ENCODE data around the gene REELD1. TPM values are rescaled to one million over a fixed set of nuclear protein-coding genes. Genes with fewer than 3 reads are reported as not detected.

Gene REELD1
- under 1 TPM; 0.16 to 0.20 TPM for polyA plus RNA-seq

DNA sequence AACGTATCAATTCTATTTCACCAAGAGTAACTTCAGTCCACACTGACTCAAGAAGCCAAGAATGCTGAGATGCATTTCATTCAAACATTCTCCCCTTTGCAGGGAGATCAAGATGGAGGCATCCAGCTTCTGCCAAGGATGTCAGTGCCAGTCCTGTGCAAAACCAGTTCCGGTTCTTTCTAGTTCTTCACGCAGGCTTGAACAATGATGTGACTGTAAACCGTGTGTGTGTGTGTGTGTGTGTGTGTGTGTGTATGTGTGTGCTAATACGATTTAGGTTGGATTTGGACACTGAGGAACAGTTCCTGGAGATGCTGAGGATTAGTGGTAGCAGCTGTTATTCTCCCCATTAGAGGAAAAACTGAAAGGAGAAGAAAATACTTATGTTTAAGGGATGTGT is at the start of gene REELD1:
REELD1 (plus strand) TSS at position 301 of the 400 bp plus-strand sequence. CDS start 2,415 bp downstream, outside the sequence.
- Histone ChIP-seq H3K27ac (ENCODE audit: low read depth in 2 of 2, low read length in 1 of 2) (no peak within 1 kb of the TSS), H3K9me3 (ENCODE audit: control insufficient read depth in 2 of 2, insufficient read depth in 1 of 2, low read depth in 1 of 2, low read length in 1 of 2) (no peaks in the 10 kb centered on the region), H3K27me3 (ENCODE audit: control insufficient read depth in 1 of 2, insufficient read depth in 2 of 2, low read length in 2 of 2) (no peaks in the 10 kb centered on the region), H3K4me1 (ENCODE audit: control insufficient read depth in 2 of 2, insufficient read depth in 2 of 2, low read length in 1 of 2) (no peaks in the 10 kb centered on the region), H3K4me3 (ENCODE audit: low read depth in 1 of 2, low read length in 2 of 2) (no peak within 1 kb of the TSS), H3K36me3 (ENCODE audit: control insufficient read depth in 2 of 2, insufficient read depth in 2 of 2, low read length in 1 of 2) (no peaks in the 10 kb centered on the region)
- WGBS, 2 donors, result 80 to 81% methylated on average over 5 of the region's 5 CpGs

DNA sequence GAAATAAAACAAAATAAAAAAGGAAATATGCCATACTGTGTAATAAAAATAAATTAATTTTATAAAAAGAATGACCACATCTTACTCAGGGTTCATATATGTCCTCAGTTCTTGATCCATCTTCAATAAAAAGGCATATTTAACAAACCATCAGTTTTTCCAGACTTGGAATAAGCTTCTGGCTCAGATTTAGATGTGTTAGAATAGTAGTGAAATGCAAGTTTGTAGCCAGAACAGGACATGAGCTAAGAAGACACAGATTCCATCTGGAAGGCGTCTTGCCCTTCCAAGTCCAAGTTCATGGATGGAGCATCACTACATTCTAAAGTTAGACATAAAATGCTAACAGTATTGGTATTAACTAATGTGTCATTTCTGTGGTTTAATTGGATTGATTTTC is 49.1 kb upstream of the REELD1 start:
- Histone ChIP-seq H3K4me3 (ENCODE audit: low read depth in 1 of 2, low read length in 2 of 2) (no peak overlapping the region), H3K27ac (ENCODE audit: low read depth in 2 of 2, low read length in 1 of 2) (no peak overlapping the region), H3K27me3 (ENCODE audit: control insufficient read depth in 1 of 2, insufficient read depth in 2 of 2, low read length in 2 of 2) (no peaks in the 10 kb centered on the region), H3K4me1 (ENCODE audit: control insufficient read depth in 2 of 2, insufficient read depth in 2 of 2, low read length in 1 of 2) (no peaks in the 10 kb centered on the region), H3K9me3 (ENCODE audit: control insufficient read depth in 2 of 2, insufficient read depth in 1 of 2, low read depth in 1 of 2, low read length in 1 of 2) (no peaks in the 10 kb centered on the region), H3K36me3 (ENCODE audit: control insufficient read depth in 2 of 2, insufficient read depth in 2 of 2, low read length in 1 of 2) (no peaks in the 10 kb centered on the region)
- WGBS, 2 donors, result 58 to 77% methylated on average over 1 of the region's 1 CpG

DNA sequence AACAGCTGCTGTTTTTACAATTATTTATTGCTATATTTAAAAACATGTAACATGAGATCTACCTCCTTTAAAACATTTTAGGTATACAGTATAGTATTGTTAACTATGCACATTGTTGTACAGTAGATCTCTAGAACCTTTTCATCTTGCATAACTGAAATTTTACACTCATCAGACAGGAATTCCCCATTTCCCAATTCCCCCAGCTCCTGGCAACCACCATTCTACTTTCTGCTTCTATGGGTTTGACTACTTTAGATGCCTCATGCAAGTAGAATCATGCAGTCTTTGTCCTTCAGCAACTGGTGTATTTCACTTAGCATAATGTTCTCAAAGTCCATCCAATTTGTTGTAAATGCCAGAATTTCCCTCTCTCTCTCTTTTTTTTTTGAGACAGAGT is 48.5 kb upstream of the REELD1 start:
- H3K36me3 ChIP-seq (ENCODE audit: control insufficient read depth in 2 of 2, insufficient read depth in 2 of 2, low read length in 1 of 2), result no peaks in the 10 kb centered on the region
- no peak overlapping the region for H3K4me3 ChIP-seq (ENCODE audit: low read depth in 1 of 2, low read length in 2 of 2)
- H3K27me3 ChIP-seq (ENCODE audit: control insufficient read depth in 1 of 2, insufficient read depth in 2 of 2, low read length in 2 of 2), result no peaks in the 10 kb centered on the region
- H3K9me3 ChIP-seq (ENCODE audit: control insufficient read depth in 2 of 2, insufficient read depth in 1 of 2, low read depth in 1 of 2, low read length in 1 of 2), result no peaks in the 10 kb centered on the region
- H3K4me1 ChIP-seq (ENCODE audit: control insufficient read depth in 2 of 2, insufficient read depth in 2 of 2, low read length in 1 of 2), result no peaks in the 10 kb centered on the region
- no peak overlapping the region for H3K27ac ChIP-seq (ENCODE audit: low read depth in 2 of 2, low read length in 1 of 2)

DNA sequence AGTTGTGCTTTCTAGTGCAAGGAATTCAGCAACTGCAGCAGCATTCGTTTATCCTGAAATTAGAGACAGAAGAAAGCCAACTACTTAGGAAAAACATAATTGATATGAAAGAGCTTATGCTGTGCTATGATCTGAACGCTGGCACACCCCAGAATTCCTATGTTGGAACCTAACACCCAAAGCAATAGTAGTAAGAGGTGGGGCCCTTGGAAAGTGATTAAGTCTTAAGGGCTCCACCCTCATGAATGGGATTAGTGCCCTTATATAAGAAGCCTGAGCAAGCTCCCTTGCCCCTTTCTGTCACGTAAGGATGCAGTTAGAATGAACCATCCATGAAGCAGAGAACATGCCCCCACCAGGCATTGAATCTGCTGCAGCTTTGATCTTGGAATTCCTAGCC is 44.2 kb upstream of the REELD1 start:
- Histone ChIP-seq H3K4me3 (ENCODE audit: low read depth in 1 of 2, low read length in 2 of 2) (no peak overlapping the region), H3K4me1 (ENCODE audit: control insufficient read depth in 2 of 2, insufficient read depth in 2 of 2, low read length in 1 of 2) (no peaks in the 10 kb centered on the region), H3K36me3 (ENCODE audit: control insufficient read depth in 2 of 2, insufficient read depth in 2 of 2, low read length in 1 of 2) (no peaks in the 10 kb centered on the region), H3K27ac (ENCODE audit: low read depth in 2 of 2, low read length in 1 of 2) (no peak overlapping the region), H3K9me3 (ENCODE audit: control insufficient read depth in 2 of 2, insufficient read depth in 1 of 2, low read depth in 1 of 2, low read length in 1 of 2) (no peaks in the 10 kb centered on the region), H3K27me3 (ENCODE audit: control insufficient read depth in 1 of 2, insufficient read depth in 2 of 2, low read length in 2 of 2) (no peaks in the 10 kb centered on the region)
- 67 to 73% methylated on average over 3 of the region's 3 CpGs for WGBS, 2 donors

DNA sequence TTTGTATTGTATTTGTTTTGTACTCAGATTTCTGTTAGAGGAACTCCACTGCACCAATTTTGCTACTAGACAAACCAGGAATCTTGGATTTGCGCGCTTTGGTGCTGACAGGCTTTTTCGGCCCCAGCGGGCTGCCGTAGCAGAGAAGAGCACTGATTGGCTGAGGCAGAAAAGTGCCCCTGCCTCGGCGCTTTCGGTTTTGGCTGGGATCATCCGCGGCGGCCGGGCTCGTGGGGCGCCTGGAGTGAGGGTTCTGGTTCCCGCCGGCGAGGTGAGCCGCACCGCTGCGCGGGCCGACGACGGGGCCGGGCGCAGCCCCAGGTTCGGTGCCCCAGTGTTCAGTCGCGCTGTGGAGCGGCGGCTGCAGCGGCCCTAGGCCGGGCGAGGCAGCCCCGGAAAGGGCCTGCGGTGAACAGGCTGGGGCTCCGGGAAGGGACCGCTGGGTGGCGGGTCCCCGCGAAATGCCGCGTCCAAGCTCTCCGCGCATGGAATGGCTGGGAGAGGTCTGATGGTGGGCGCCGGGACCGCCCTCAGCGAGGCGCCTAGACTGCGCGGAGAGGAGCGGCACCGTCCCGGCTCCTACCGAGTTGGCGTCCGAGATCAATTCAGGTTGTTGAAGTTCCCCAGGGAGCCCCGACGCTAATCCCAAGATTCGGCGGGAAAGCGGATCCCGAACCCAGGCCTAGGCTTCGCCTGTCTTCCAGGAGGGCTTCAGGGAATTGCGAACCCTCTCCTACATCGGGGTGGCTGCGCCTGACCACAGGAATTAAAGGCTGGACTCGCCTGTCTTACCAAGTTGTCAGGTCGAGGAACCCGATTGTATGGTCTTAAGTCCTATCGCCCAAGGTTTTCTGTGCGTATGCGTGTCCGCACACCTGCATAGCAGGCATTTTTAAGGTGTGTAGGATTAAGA is 38.5 kb upstream of the REELD1 start, which contains the start of gene LSM6:
LSM6 (plus strand) TSS at position 178 of the 913 bp plus-strand sequence. CDS start 7,204 bp downstream, outside the sequence.
- Histone ChIP-seq H3K9me3 (ENCODE audit: control insufficient read depth in 2 of 2, insufficient read depth in 1 of 2, low read depth in 1 of 2, low read length in 1 of 2) (no peaks in the 10 kb centered on the region), H3K27me3 (ENCODE audit: control insufficient read depth in 1 of 2, insufficient read depth in 2 of 2, low read length in 2 of 2) (no peaks in the 10 kb centered on the region), H3K27ac (ENCODE audit: low read depth in 2 of 2, low read length in 1 of 2) (peak within 1 kb of the TSS; percentile 92 to 94), H3K36me3 (ENCODE audit: control insufficient read depth in 2 of 2, insufficient read depth in 2 of 2, low read length in 1 of 2) (peaks cover 0 to 2% of the 10 kb centered on the region in 2 donors), H3K4me3 (ENCODE audit: low read depth in 1 of 2, low read length in 2 of 2) (peak within 1 kb of the TSS; percentile 86 to 99), H3K4me1 (ENCODE audit: control insufficient read depth in 2 of 2, insufficient read depth in 2 of 2, low read length in 1 of 2) (peaks cover 3% of the 10 kb centered on the region in 2 donors)
- 0% methylated on average over 70 to 75 of the region's 75 CpGs for WGBS, 2 donors

DNA sequence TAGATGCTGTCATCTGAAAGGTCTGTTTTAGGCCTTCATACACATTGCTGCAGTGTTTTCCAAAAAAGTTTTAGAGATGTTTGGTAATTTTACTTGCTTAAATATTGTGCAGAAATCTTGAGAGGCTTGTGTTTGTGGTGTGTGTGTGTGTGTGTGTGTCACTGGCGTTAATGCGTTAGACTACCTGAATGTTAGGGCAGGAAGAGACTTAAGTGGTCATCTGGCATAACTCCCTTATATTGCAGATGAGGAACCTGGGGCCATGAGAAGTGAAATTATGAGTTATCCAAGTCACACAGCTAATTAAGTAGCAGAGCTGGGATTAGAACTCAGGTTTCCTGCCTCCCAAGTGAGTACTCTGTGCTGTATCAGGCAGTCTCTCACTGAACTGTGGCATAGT is 37.4 kb upstream of the REELD1 start:
- peaks cover 0 to 2% of the 10 kb centered on the region in 2 donors for H3K36me3 ChIP-seq (ENCODE audit: control insufficient read depth in 2 of 2, insufficient read depth in 2 of 2, low read length in 1 of 2)
- no peaks in the 10 kb centered on the region for H3K9me3 ChIP-seq (ENCODE audit: control insufficient read depth in 2 of 2, insufficient read depth in 1 of 2, low read depth in 1 of 2, low read length in 1 of 2)
- H3K4me3 ChIP-seq (ENCODE audit: low read depth in 1 of 2, low read length in 2 of 2), result peak overlapping the region in 1 of 2 donors; percentile 86
- H3K4me1 ChIP-seq (ENCODE audit: control insufficient read depth in 2 of 2, insufficient read depth in 2 of 2, low read length in 1 of 2), result peaks cover 3% of the 10 kb centered on the region in 2 donors
- 57 to 59% methylated on average over 2 of the region's 2 CpGs for WGBS, 2 donors
- H3K27me3 ChIP-seq (ENCODE audit: control insufficient read depth in 1 of 2, insufficient read depth in 2 of 2, low read length in 2 of 2), result no peaks in the 10 kb centered on the region
- H3K27ac ChIP-seq (ENCODE audit: low read depth in 2 of 2, low read length in 1 of 2), result no peak overlapping the region

DNA sequence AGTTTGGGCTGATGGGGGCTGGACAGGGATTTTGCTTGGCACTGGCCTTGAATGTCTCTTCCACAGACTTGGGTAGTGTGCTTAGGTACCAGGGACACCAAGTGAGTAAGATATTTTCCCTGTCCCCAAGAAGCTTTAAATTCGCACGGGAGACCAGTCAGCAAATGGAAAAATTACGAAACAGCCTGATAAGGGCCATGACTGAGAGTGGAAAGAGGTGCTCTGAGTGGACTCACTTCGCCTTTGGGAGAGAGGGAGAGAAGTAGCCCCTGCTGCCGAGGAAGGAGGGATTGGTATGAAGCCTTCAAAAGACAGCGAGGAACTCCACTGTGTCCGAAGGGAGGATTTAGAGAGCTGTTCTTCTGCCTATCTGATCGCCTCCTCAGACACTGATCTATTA is 36.2 kb upstream of the REELD1 start:
- WGBS, 2 donors, result 84 to 88% methylated on average over 8 of the region's 8 CpGs

DNA sequence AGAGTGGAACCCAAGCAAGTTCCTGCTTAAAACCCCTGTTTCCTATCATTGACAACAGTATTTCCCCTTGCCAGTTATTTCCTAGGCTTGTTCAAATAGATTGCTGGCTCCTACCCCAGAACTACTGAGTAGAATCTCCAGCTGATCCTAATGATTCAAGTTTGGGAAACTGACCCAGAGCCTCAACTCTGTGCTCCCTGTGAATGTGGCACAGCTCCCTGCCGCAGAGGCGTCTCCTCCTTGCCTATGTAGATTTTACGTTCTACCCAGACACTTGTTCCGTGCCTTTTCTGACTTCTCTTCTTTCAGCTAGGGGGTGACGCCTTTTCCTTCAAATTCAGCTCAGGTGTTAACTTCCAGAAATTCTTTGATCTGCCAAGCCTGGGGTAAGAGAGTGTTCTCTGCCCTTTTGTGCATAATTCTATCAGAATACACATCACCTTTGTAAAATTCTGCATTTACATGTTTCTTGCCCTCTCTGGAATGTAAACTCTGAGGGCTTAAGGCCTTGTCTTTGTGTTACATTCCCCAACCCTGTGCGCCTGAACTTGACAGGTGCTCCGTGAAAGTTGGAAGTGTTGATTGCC is 34.5 kb upstream of the REELD1 start:
- Histone ChIP-seq H3K9me3 (ENCODE audit: control insufficient read depth in 2 of 2, insufficient read depth in 1 of 2, low read depth in 1 of 2, low read length in 1 of 2) (no peaks in the 10 kb centered on the region), H3K4me3 (ENCODE audit: low read depth in 1 of 2, low read length in 2 of 2) (no peak overlapping the region), H3K36me3 (ENCODE audit: control insufficient read depth in 2 of 2, insufficient read depth in 2 of 2, low read length in 1 of 2) (peaks cover 2% of the 10 kb centered on the region in 2 donors), H3K27me3 (ENCODE audit: control insufficient read depth in 1 of 2, insufficient read depth in 2 of 2, low read length in 2 of 2) (no peaks in the 10 kb centered on the region), H3K4me1 (ENCODE audit: control insufficient read depth in 2 of 2, insufficient read depth in 2 of 2, low read length in 1 of 2) (peaks cover 3% of the 10 kb centered on the region in 2 donors), H3K27ac (ENCODE audit: low read depth in 2 of 2, low read length in 1 of 2) (peak overlapping the region in 1 of 2 donors; percentile 13)
- 43 to 49% methylated on average over 7 of the region's 7 CpGs for WGBS, 2 donors

More for the DNA sequence above, 36.2 kb upstream of the REELD1 start:
- H3K27ac ChIP-seq (ENCODE audit: low read depth in 2 of 2, low read length in 1 of 2), result no peak overlapping the region
- no peaks in the 10 kb centered on the region for H3K27me3 ChIP-seq (ENCODE audit: control insufficient read depth in 1 of 2, insufficient read depth in 2 of 2, low read length in 2 of 2)
- H3K9me3 ChIP-seq (ENCODE audit: control insufficient read depth in 2 of 2, insufficient read depth in 1 of 2, low read depth in 1 of 2, low read length in 1 of 2), result no peaks in the 10 kb centered on the region
- H3K36me3 ChIP-seq (ENCODE audit: control insufficient read depth in 2 of 2, insufficient read depth in 2 of 2, low read length in 1 of 2), result peaks cover 0 to 2% of the 10 kb centered on the region in 2 donors
- H3K4me3 ChIP-seq (ENCODE audit: low read depth in 1 of 2, low read length in 2 of 2), result no peak overlapping the region
- H3K4me1 ChIP-seq (ENCODE audit: control insufficient read depth in 2 of 2, insufficient read depth in 2 of 2, low read length in 1 of 2), result peaks cover 3% of the 10 kb centered on the region in 2 donors

DNA sequence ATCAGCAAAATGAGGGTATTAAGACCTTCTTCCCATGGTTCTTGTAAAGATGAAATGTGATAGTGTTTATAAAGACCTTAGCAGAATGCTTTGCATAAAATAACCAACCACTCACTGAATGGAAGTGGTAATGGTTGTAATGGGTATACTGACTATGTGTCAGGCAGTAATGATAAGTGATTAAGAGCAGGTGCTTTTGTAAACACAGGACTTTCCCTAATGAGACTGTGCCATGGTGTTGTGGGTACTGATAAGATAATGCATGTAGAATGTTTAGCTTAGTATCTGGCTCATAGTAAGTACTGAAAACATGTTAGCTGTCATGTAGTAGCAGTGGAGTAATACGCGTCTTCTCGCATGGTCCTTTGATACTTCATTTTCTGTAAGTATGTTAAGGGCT is 31.9 kb upstream of the REELD1 start:
- Histone ChIP-seq H3K4me3 (ENCODE audit: low read depth in 1 of 2, low read length in 2 of 2) (no peak overlapping the region), H3K9me3 (ENCODE audit: control insufficient read depth in 2 of 2, insufficient read depth in 1 of 2, low read depth in 1 of 2, low read length in 1 of 2) (no peaks in the 10 kb centered on the region), H3K4me1 (ENCODE audit: control insufficient read depth in 2 of 2, insufficient read depth in 2 of 2, low read length in 1 of 2) (peaks cover 0 to 3% of the 10 kb centered on the region in 2 donors), H3K36me3 (ENCODE audit: control insufficient read depth in 2 of 2, insufficient read depth in 2 of 2, low read length in 1 of 2) (peaks cover 2 to 4% of the 10 kb centered on the region in 2 donors), H3K27ac (ENCODE audit: low read depth in 2 of 2, low read length in 1 of 2) (no peak overlapping the region), H3K27me3 (ENCODE audit: control insufficient read depth in 1 of 2, insufficient read depth in 2 of 2, low read length in 2 of 2) (no peaks in the 10 kb centered on the region)
- 87 to 95% methylated on average over 3 of the region's 3 CpGs for WGBS, 2 donors

All from esophagus (tissue), 2 donors.